Peyer's patch (tissue), 4 donors: ENCODE measurements around the gene P2RY4.

ENCODE experiments used
- CTCF ChIP-seq, 6 experiments: fragments of 450-650 bp in 4 of 6; fragments of 200-600 bp in 2 of 6; sonication (generic) in 1 of 6; IDR thresholded peaks; one replicate each; pipeline ENCODE4 v1.5.1; 2017 to 2019; ENCODE audit warnings: antibody characterized with exemption in 6 of 6, mild to moderate bottlenecking in 3 of 6, moderate library complexity in 1 of 6
- POLR2A ChIP-seq, 2 donors: fragments of 450-650 bp; IDR thresholded peaks; one replicate each; pipeline ENCODE4 v1.5.1; 2017; ENCODE audit warnings: antibody characterized with exemption in 2 of 2, mild to moderate bottlenecking in 2 of 2, moderate library complexity in 2 of 2

GRCh38 chrX:70208479-70208878 is 51.5 kb downstream of the P2RY4 start:
- TF ChIP-seq POLR2A (IDR thresholded peaks at IDR 0.05) (no peak), CTCF (IDR thresholded peaks at IDR 0.05) (no peak)
